Measurements from ENCODE around the gene LDLRAD2.
"Not testable (repeated sequence)": the region's sequence is repeated elsewhere in the genome, so short reads cannot be mapped to it uniquely, and the experiment has no call there.

The LDLRAD2 gene

DNA sequence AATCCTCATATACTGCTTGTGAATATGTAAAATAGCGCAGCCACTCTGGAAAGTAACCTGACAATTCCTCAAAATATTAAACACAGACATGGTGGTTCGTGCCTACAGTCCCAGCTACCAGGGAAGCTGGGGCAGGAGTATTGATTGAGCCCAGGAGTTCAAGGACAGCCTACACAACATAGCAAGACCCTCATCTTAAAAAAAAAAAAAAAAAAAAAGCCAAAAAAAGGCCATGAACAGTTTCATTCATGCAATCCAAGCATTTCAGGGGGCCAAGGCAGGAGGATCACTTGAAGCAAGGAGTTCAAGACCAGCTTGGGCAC is 33.7 kb upstream of the LDLRAD2 start:
- Mint-ChIP-seq H3K4me3 (no peak overlapping the region), H3K36me3 (ENCODE audit: low read depth) (peaks cover 14% of the 10 kb centered on the region), H3K9me3 (no peaks in the 10 kb centered on the region), H3K27me3 (no peaks in the 10 kb centered on the region), H3K4me1 (peaks cover 67% of the 10 kb centered on the region), H3K27ac (no peak overlapping the region)
- ATAC-seq (no peak), DNase-seq (no peak)

DNA sequence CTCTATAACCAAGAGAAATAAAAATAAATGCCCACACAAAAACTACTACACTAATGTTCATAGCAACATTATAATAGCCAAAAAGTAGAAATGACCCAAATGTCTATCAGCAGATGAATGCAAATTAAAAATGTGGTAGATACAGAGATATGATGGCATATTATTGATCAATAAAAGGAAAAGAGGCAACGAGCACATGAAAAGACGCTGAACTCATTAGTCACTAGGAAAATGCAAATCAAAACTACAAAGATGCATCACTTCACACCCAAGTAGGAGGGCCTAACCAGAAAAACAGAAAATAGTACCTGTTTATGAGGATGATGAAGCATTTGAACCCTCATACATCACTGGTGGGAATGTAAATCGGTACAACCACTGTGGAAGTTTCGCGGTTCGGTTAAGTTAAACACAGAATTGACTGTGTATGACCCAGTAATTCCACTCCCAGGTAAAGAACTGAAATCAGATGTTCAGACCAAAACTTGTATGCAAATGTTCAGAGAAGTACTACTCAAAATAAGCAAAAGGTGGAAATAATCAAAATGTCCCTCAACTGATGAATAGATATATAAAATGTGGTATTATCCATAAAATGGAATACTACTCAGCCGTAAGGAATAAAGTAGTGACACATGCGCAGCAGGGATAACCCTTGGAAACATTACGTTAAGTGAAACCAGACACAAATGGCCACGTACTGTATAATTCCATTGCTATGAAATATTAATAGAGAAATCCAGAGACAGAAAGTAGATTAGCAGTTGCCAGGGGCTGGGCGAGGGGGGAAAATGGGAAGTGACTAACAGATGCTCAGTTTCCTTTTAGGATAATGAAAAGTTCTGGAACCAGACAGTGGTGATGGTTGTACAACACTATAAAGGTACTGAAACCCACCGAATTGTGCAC is 32.2 kb upstream of the LDLRAD2 start:
- peaks cover 14% of the 10 kb centered on the region for H3K36me3 Mint-ChIP-seq (ENCODE audit: low read depth)
- DNase-seq, result peak; percentile 40
- peak; percentile 58 for ATAC-seq
- H3K4me1 Mint-ChIP-seq, result peaks cover 66% of the 10 kb centered on the region
- peak overlapping the region; percentile 79 for H3K4me3 Mint-ChIP-seq
- H3K9me3 Mint-ChIP-seq, result no peaks in the 10 kb centered on the region
- H3K27ac Mint-ChIP-seq, result peak overlapping the region; percentile 98
- H3K27me3 Mint-ChIP-seq, result no peaks in the 10 kb centered on the region

DNA sequence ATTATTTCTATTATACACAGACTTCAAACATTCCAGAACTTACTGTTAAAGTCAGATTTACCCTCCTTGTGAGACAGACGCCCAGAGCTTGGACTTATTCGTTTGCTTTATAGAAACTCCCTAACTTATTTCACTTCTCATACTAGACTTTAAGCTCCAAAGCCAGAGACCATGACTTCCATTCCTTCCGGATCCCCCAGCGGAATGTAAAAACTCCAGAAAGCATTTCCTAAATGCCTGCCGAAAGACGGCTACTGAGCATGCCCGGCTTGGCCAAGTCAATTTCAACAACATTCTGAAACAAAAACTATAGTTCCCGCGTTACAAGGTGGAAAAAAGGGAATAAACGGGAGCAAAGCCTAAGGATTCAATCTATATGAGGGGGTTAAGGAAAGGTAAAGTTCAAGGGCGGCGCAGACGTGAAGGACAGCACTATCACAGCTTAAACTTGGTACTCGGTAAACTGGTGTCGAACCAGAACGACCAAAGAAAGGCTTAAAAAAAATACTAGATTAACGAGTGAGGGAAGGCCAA is 30.2 kb upstream of the LDLRAD2 start:
- Mint-ChIP-seq H3K4me3 (peak overlapping the region; percentile 92), H3K27ac (peak overlapping the region; percentile 100), H3K27me3 (no peaks in the 10 kb centered on the region), H3K36me3 (ENCODE audit: low read depth) (peaks cover 14% of the 10 kb centered on the region), H3K9me3 (no peaks in the 10 kb centered on the region), H3K4me1 (peaks cover 48% of the 10 kb centered on the region)
- ATAC-seq (no peak), DNase-seq (no peak)

DNA sequence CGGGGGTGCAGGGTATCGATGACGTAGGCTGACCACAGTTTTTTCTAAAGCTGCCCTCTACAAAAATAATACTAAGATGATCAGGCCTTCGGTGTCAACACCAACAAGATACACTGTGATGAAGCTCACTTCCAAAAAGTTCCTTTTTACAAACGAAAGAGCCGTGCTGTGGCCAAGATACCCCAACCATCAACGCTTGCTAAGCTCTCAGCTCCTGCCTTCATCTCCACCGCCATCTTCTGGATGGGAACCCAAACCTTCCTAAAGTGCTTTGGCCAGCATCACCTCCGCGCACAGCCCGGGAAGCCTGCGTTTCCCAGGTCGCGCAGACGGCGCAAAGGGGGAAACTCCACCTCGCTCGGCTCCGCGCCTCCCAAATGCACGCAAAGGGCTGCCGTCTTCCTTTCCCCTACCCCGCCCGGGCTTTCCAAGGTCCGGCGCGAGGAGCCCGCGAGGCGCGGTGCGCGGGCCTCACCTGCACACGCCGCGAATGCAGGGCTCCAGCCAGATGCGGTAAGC is 29.7 kb upstream of the LDLRAD2 start:
- peak; percentile 3 for ATAC-seq
- Mint-ChIP-seq H3K4me3 (peak overlapping the region; percentile 92), H3K36me3 (ENCODE audit: low read depth) (peaks cover 14% of the 10 kb centered on the region), H3K4me1 (peaks cover 43% of the 10 kb centered on the region), H3K27me3 (no peaks in the 10 kb centered on the region), H3K27ac (peak overlapping the region; percentile 100), H3K9me3 (no peaks in the 10 kb centered on the region)
- DNase-seq, result peak; percentile 56

DNA sequence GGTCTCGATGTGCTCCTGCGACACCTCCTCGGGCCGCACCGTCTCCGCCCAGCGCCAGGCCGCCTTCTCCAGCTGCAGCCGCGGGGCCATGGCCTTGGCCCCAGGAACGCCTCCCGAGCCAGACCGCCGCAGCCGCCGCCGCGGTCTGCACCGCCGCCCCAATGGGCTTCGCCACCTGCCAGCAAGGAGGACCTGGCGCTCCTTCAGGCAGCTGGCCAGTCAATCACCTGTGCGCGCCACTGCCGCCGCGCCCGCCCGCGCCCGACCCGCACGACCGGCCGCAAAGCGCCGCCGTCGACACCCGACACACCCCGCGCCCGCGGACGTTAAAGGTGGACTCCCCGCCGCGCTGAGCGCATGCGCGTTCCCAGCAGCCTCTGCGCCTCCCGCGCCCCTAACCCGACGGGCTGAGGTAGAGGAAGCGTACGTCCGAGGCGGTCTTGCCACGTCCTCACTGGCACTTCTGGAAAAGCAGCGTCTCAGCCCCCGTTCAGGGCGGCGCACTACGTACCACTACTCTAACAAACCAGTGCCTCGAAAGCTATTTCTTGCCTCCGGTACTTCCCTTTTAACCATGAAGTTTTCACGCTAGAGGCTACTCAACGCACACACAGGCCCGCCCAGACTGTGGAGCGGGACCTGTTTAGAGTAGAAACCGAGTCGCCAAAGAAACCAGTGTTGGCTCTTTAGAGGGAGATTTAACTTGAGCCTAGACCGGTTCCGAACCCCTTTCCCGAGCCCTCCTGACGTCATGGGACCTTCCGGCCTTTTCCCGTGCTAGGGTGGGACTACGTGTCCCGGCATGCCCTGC is 29.0 kb upstream of the LDLRAD2 start, which contains the start of gene USP48:
Gene USP48, minus strand, starts transcription at position 282 of the 811 bp plus-strand sequence. Its CDS starts 192 bp downstream, at position 90.
- peak within 1 kb of the TSS; percentile 100 for H3K27ac Mint-ChIP-seq
- peaks cover 12% of the 10 kb centered on the region for H3K36me3 Mint-ChIP-seq (ENCODE audit: low read depth)
- no peaks in the 10 kb centered on the region for H3K9me3 Mint-ChIP-seq
- peak; percentile 79 for ATAC-seq
- peaks cover 38% of the 10 kb centered on the region for H3K4me1 Mint-ChIP-seq
- DNase-seq, result peak; percentile 98
- H3K27me3 Mint-ChIP-seq, result no peaks in the 10 kb centered on the region
- peak within 1 kb of the TSS; percentile 92 for H3K4me3 Mint-ChIP-seq

DNA sequence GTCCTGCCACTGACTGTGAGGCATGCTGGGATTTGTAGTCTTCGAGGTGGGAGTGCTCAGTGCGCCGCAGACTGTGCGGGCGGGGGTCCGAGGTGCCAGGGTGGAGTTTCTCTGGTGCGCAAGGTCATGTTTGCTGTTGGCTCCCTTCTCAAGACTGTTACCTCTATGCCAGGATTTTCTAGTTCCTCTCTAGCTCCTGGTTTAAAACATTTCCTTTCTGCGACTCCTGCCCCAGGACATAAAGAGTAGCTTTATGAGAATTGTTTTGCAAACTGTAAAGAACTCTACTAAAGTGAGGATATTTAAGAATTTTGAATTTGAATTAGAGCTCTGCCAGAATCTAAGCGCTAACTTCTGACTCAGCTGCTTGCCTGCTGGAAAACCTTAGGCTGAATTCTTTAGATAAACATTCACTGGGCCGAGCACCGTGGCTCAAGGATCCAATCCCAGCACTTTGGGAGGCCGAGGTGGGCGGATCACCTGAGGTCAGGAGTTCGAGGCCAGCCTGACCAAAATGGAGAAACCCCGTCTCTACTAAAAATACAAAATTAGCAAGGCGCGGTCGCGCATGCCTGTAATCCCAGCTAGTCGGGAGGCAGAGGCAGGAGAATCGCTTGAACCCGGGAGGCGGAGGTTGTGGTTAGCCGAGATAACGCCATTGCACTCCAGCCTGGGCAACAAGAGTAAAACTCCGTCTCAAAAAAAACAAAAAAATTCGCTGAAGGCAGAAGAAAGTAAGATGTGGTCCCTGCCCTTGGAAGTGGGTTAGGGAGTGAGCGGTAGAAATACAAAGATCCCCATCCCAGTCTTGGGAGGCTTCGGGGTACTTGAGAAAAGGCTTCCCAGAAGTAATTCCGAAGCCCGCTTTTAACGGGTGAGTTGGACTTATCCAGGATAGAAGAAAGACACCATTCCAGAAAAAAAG is 28.1 kb upstream of the LDLRAD2 start:
- H3K4me1 Mint-ChIP-seq, result peaks cover 31% of the 10 kb centered on the region
- DNase-seq, result no peak
- peaks cover 11% of the 10 kb centered on the region for H3K36me3 Mint-ChIP-seq (ENCODE audit: low read depth)
- H3K27me3 Mint-ChIP-seq, result no peaks in the 10 kb centered on the region
- ATAC-seq, result peak; percentile 84
- H3K4me3 Mint-ChIP-seq, result peak overlapping the region; percentile 92
- peak overlapping the region; percentile 100 for H3K27ac Mint-ChIP-seq
- H3K9me3 Mint-ChIP-seq, result no peaks in the 10 kb centered on the region

DNA sequence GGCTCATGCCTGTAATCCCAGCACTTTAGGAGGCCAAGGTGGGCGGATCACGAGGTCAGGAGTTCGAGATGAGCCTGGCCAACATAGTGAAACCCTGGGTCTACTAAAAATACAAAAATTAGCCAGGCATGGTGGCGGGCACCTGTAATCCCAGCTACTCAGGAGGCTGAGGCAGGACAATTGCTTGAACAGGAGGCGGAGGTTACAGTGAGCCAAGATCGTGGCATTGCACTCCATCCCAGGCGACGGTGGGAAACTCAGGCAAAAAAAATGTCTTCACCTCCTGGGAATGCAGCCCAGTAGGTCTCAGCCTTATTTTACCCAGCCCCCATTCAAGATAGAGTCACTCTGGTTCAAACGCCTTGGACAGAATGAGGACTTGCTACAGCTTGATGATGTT is 26.3 kb upstream of the LDLRAD2 start:
- H3K27ac Mint-ChIP-seq; ATAC-seq; H3K27me3 Mint-ChIP-seq; H3K9me3 Mint-ChIP-seq; DNase-seq; H3K36me3 Mint-ChIP-seq (ENCODE audit: low read depth); H3K4me3 Mint-ChIP-seq: not testable (repeated sequence)
- peaks cover 17% of the 10 kb centered on the region for H3K4me1 Mint-ChIP-seq

DNA sequence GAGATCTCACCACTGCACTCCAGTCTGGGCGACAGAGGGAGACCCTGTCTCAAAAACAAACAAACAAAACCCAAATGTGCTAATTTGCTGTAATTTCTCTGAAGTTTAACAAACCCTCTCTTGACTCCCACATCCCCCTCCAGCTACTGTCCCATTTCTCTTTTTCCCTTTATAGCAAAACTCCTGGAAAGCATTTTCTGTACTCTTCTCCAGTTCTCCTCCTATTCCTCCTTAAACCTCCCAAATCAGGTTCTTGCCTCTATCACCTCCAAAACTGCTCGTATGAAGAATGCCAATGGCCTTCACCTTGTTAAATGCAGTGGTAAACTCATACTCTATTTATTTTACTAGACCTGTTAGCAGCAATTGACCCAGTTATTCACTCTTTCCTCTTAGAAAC is 25.4 kb upstream of the LDLRAD2 start:
- peaks cover 17% of the 10 kb centered on the region for H3K4me1 Mint-ChIP-seq
- ATAC-seq, result no peak
- no peak for DNase-seq
- H3K9me3 Mint-ChIP-seq, result no peaks in the 10 kb centered on the region
- H3K4me3 Mint-ChIP-seq, result no peak overlapping the region
- no peak overlapping the region for H3K27ac Mint-ChIP-seq
- H3K27me3 Mint-ChIP-seq, result no peaks in the 10 kb centered on the region
- peaks cover 6% of the 10 kb centered on the region for H3K36me3 Mint-ChIP-seq (ENCODE audit: low read depth)

DNA sequence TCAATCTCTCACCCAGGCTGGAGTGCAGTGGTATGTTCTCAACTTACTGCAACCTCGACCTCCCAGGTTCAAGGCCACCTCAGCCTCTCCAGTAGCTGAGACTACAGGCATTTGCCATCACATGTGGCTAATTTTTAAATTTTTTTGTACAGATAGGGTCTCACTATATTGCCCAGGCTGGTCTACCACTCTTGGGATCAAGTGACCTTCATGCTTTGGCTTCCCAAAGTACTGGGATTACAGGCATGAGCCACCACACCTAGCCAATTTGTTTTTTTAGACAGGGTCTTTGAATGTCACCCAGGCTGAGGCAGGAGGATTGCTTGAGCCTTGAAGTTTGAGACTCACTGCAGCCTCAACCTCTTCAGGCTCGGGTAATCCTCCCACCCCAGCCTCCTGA is 19.0 kb upstream of the LDLRAD2 start:
- H3K27ac Mint-ChIP-seq, result no peak overlapping the region
- H3K9me3 Mint-ChIP-seq, result peaks cover 6% of the 10 kb centered on the region
- H3K36me3 Mint-ChIP-seq (ENCODE audit: low read depth), result peaks cover 3% of the 10 kb centered on the region
- peaks cover 9% of the 10 kb centered on the region for H3K4me1 Mint-ChIP-seq
- H3K27me3 Mint-ChIP-seq, result no peaks in the 10 kb centered on the region
- DNase-seq (no peak), ATAC-seq (no peak)
- H3K4me3 Mint-ChIP-seq, result no peak overlapping the region

DNA sequence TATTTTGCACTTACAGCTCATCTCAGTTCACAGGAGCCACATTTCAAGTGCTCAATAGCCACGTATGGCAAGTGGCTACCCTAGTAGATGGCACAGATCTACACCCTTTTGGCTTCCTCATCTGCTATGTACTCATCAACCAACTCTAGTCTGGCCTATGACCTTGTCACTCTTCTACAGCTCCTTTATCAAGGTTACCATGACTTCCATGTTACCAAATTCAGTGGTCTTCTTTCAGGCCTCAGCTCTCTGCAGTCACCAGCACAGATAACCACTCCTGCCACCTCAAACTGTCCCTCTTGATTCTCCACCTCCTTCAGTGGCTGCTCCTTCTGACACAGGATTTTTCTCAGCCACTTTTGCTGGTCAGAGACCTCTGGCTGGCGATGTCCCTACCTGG is 17.4 kb upstream of the LDLRAD2 start:
- Mint-ChIP-seq H3K36me3 (ENCODE audit: low read depth) (peaks cover 3% of the 10 kb centered on the region), H3K27ac (no peak overlapping the region)
- no peak for ATAC-seq

DNA sequence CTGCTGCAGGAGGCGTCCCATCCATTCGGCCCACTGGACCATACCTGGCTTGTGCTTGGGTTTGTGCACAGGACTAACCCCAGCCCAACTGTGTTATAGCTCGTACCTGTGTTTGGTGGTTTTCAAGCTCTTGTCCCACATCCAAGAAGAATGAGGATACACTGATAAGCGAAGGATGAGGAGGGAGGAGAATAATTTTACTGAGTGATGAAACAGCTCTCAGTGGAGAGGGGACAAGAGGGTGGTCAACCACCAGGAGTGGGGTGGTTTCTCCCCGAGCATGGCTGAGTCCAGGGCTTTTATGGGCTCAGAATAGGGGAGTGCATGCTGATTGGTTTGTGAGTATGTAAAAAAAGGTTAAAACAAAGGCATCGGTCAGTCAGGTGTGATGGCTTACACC is 17.0 kb upstream of the LDLRAD2 start:
- Mint-ChIP-seq H3K36me3 (ENCODE audit: low read depth) (peaks cover 3% of the 10 kb centered on the region), H3K4me3 (no peak overlapping the region), H3K27ac (no peak overlapping the region), H3K27me3 (no peaks in the 10 kb centered on the region), H3K4me1 (peaks cover 9% of the 10 kb centered on the region), H3K9me3 (peaks cover 6% of the 10 kb centered on the region)
- ATAC-seq, result no peak
- DNase-seq, result no peak

More for the DNA sequence above, 17.4 kb upstream of the LDLRAD2 start:
- peaks cover 6% of the 10 kb centered on the region for H3K9me3 Mint-ChIP-seq
- no peak overlapping the region for H3K4me3 Mint-ChIP-seq
- H3K4me1 Mint-ChIP-seq, result peaks cover 9% of the 10 kb centered on the region
- DNase-seq, result no peak
- H3K27me3 Mint-ChIP-seq, result no peaks in the 10 kb centered on the region

DNA sequence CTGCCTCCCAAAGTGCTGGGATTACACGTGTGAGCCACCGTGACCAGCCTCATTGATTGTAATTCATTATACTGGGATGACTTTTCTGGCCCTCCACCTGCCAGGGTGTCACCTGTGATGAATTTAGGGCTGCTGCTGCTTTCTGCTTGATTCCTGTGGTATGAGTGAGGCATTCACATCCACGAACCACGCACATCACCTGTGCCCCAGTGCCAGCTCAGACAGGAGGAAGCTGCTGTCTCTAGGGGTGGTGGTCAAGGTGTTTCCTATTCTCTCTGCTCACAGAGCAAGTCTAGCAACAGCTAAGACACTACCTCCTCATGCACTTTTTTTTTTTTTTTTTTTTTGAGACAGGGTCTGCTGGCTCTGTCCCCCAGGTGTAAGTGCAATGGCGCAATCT is 12.3 kb upstream of the LDLRAD2 start:
- DNase-seq (no peak), ATAC-seq (no peak)
- Mint-ChIP-seq H3K27ac (no peak overlapping the region), H3K9me3 (peaks cover 5% of the 10 kb centered on the region), H3K4me3 (no peak overlapping the region), H3K4me1 (no peaks in the 10 kb centered on the region), H3K36me3 (ENCODE audit: low read depth) (peaks cover 3% of the 10 kb centered on the region), H3K27me3 (no peaks in the 10 kb centered on the region)

DNA sequence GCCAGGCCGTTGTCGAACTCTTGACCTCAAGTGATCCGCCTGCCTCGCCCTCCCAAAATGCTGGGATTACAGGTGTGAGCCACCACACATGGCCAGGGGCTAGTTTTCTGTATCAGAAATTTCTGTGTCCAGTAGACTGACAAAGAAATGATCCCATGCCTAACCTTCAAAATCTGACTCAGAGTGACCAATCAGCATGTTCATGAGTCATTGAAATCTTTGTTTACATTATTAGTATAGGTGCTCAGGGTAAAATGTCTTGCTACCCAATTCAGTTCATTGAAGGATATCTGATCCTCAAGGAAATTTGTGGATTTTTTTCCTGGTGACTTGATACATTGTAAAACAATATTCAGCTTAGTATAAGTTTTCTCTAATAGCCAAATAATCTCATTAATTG is 11.0 kb upstream of the LDLRAD2 start:
- Mint-ChIP-seq H3K9me3 (no peaks in the 10 kb centered on the region), H3K27me3 (peaks cover 2% of the 10 kb centered on the region), H3K36me3 (ENCODE audit: low read depth) (no peaks in the 10 kb centered on the region), H3K4me1 (no peaks in the 10 kb centered on the region), H3K4me3 (no peak overlapping the region), H3K27ac (no peak overlapping the region)
- ATAC-seq (no peak), DNase-seq (no peak)

DNA sequence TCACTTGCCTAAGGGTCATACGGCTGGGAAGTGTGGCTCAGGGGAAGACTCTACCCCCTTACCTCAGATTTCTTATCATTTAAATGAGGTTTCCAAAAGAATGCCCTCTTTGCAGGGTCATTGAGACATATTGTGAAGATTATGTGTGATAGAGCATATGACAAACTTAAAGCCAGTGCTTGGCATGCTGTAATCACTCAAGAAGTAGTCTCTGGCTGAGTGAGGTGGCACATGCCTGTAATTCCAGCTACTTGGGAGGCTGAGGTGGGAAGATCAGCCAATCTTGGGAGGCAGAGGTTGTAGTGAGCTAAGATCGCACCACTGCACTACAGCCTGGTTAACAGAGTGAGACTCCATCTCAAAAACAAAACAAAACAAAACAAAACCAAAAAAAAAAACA is 7.5 kb upstream of the LDLRAD2 start:
- ATAC-seq, result no peak
- H3K27me3 Mint-ChIP-seq, result peaks cover 2% of the 10 kb centered on the region
- DNase-seq, result no peak
- no peak overlapping the region for H3K27ac Mint-ChIP-seq
- H3K4me1 Mint-ChIP-seq, result no peaks in the 10 kb centered on the region
- no peaks in the 10 kb centered on the region for H3K36me3 Mint-ChIP-seq (ENCODE audit: low read depth)
- no peaks in the 10 kb centered on the region for H3K9me3 Mint-ChIP-seq
- no peak overlapping the region for H3K4me3 Mint-ChIP-seq

Measured in activated naive CD8-positive, alpha-beta T cell treated with anti-CD3 and anti-CD28 coated beads, Interleukin-2, amount 50 U/mL, for 24 hours (primary cell).